Ovary (tissue), 9 donors: Measurements from ENCODE around the gene ARHGEF26. TPM values are rescaled to one million over a fixed set of nuclear protein-coding genes. Genes with fewer than 3 reads are reported as not detected.
A peak's percentile ranks its signal among the peaks of the same experiment; 100 is the strongest.

Source experiments
- DNase-seq, 5 donors: peaks; one replicate each; pipeline ENCODE4 v3.0.0-alpha.2; 2019 to 2020
- H3K27ac ChIP-seq, 2 donors: fragments of 200-600 bp; one replicate each; pipeline versions ENCODE4 v1.5.1 to v1.8.0; 2019 to 2022
- H3K27me3 ChIP-seq: fragments of 200-600 bp; one replicate; pipeline ENCODE4 v1.8.0; 2022
- H3K36me3 ChIP-seq: fragments of 200-600 bp; sonication (generic); one replicate; pipeline ENCODE4 v1.5.1; 2019
- H3K4me1 ChIP-seq: one replicate; pipeline ENCODE4 v1.8.1; 2013; ENCODE audit warnings: mild to moderate bottlenecking, moderate library complexity; ENCODE audit not compliant: insufficient read depth
- H3K4me3 ChIP-seq: fragments of 200-600 bp; sonication (generic); one replicate; pipeline ENCODE4 v1.5.1; 2017
- H3K9me3 ChIP-seq, 2 donors: fragments of 200-600 bp in 1 of 2; sonication (generic) in 1 of 2; one replicate each; pipeline versions ENCODE4 v1.5.1 to v1.8.1; 2013 to 2019; ENCODE audit warnings: mild to moderate bottlenecking in 1 of 2, moderate library complexity in 1 of 2
- CTCF ChIP-seq, 3 donors: fragments of 450-650 bp in 2 of 3; fragments of 200-600 bp in 1 of 3; IDR thresholded peaks; one replicate each; pipeline versions ENCODE4 v1.5.1 to v1.8.0; 2016 to 2022; ENCODE audit warnings: antibody characterized with exemption in 3 of 3, mild to moderate bottlenecking in 1 of 3
- EP300 ChIP-seq: sonication (generic); formaldehyde crosslinking; IDR thresholded peaks from one replicate; pipeline ENCODE4 v1.6.1; 2017; ENCODE audit warnings: antibody characterized with exemption
- POLR2A ChIP-seq: fragments of 450-650 bp; IDR thresholded peaks from one replicate; pipeline ENCODE4 v1.6.1; 2017; ENCODE audit warnings: antibody characterized with exemption, mild to moderate bottlenecking, moderate library complexity
- WGBS, 3 donors: extraction: QIAGEN DNeasy Blood & Tissue Kit in 1 of 3; methylation state at CpG; one replicate each; pipeline versions ENCODE4 v1.1.5 to v1.1.7; 2013 to 2017; 5-methylcytosine and 5-hydroxymethylcytosine counted together
- intact Hi-C, 4 donors: fragments of 100-400 bp; cut with DNase I; formaldehyde crosslinking; loops; one replicate each; pipeline versions ENCODE4 v1.11.0 to v1.15.1; 2022 to 2023
- polyA plus RNA-seq, 2 donors: library from polyadenylated mRNA; stranded (reverse); fragments of 200-250 nt in 1 of 2; fragments of 350-450 nt in 1 of 2; fragmentation: Illumina TruSeq in 1 of 2; extraction: RNeasy Lipid Tissue Mini Kit (QIAGEN cat#74804) in 1 of 2; gene quantifications; one replicate each; pipeline ENCODE4 v1.2.3, GENCODE V29; 2013 to 2014
- total RNA-seq, 7 donors: library from RNA; depleted of rRNA in 2 of 7; stranded (reverse); fragments of >200 nt in 2 of 7; fragmentation: NEBNext Ultra II Directional in 3 of 7; extraction: Animal tissue kit (Norgen Biotek cat#: 25700) in 3 of 7; gene quantifications; one replicate each; pipeline versions ENCODE4 v1.1.0 to v1.2.4, GENCODE V29; 2016 to 2023
- donor health status: DM: no; HTN: no; CAD: no; lungs with moderate emphysema.
- donor health status: DM: no; HTN: no; CAD: no.
- donor health status: Bipolar disorder and iron deficiency.
- donor health status: DM: yes; HTN: yes; CAD: no.
- donor health status: DM: no; HTN: no; CAD: no.
- donor health status: DM: yes; HTN: yes; CAD: no.

Gene ARHGEF26
- total and polyA plus RNA-seq, 9 donors, result 6.9 to 14.4 (median 11.7) TPM

DNA sequence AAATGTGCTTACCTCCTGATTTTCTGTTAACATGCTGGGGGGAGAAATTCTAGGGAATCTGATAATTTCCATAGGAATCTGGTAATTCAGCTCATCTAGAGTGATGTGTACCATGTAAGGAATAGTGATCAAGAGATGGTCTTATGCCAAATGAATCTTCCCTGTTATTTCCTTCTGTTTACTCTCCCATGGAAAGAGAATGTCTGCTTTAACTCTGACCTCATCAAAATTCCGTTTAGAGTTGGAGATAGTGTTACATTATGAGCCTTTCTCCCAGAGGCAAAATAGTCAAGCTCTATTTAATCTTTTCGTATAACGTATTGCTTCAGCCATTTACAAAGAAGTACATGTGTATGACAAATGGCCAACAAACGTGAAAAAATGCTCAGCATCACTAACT, 76.6 kb downstream of the ARHGEF26 start:
- Histone ChIP-seq H3K27ac (no peak overlapping the region), H3K4me3 (no peak overlapping the region), H3K4me1 (no peaks in the 10 kb centered on the region), H3K27me3 (no peaks in the 10 kb centered on the region), H3K36me3 (no peaks in the 10 kb centered on the region), H3K9me3 (no peaks in the 10 kb centered on the region)
- no peak for DNase-seq
- intact Hi-C loops, result no loop called here
- TF ChIP-seq POLR2A, result no peak
- TF ChIP-seq CTCF (IDR thresholded peaks at IDR 0.05), result no peak
- TF ChIP-seq EP300, result no peak
- 85 to 91% (median 86%) methylated on average over 4 of the region's 4 CpGs for WGBS, 3 donors

GRCh38 chr3:154209499-154209898, 88.3 kb downstream of the ARHGEF26 start:
- Histone ChIP-seq H3K4me3 (no peak overlapping the region), H3K36me3 (no peaks in the 10 kb centered on the region), H3K27ac (no peak overlapping the region), H3K9me3 (no peaks in the 10 kb centered on the region), H3K4me1 (no peaks in the 10 kb centered on the region), H3K27me3 (no peaks in the 10 kb centered on the region)
- DNase-seq, result no peak
- WGBS, 3 donors, result 95 to 98% (median 96%) methylated on average over 8 of the region's 8 CpGs
- intact Hi-C loops, result no loop called here
- no peak for TF ChIP-seq EP300
- TF ChIP-seq POLR2A, result no peak
- no peak for TF ChIP-seq CTCF (IDR thresholded peaks at IDR 0.05)

DNA sequence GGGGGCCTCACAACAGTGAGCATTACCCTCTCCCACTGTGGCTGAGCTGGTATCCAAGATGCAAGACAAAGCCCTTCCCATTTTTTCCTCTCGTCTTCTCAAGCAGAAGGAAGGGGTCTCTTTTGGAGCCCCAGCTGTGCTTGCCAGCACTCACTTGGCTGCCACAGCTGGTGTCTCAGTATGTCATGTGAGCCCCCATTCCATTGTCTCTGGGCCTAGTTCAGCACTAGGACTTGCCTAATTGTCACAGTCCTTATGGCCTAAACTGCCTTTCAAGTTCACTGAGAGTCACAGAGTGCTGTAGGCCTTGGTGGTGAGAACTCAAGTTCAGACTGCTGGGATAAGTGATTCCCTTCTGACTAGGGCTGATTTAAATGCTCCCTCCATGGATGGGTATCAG, 89.8 kb downstream of the ARHGEF26 start:
- no peak for TF ChIP-seq POLR2A
- TF ChIP-seq CTCF (IDR thresholded peaks at IDR 0.05), result no peak
- TF ChIP-seq EP300, result no peak
- WGBS, 3 donors, result 97 to 100% (median 100%) methylated on average over 1 of the region's 1 CpG
- H3K27ac ChIP-seq, result no peak overlapping the region
- no peaks in the 10 kb centered on the region for H3K27me3 ChIP-seq
- H3K4me1 ChIP-seq, result no peaks in the 10 kb centered on the region
- H3K36me3 ChIP-seq, result no peaks in the 10 kb centered on the region
- DNase-seq, result no peak
- no peaks in the 10 kb centered on the region for H3K9me3 ChIP-seq
- intact Hi-C loops, result no loop called here
- no peak overlapping the region for H3K4me3 ChIP-seq

DNA sequence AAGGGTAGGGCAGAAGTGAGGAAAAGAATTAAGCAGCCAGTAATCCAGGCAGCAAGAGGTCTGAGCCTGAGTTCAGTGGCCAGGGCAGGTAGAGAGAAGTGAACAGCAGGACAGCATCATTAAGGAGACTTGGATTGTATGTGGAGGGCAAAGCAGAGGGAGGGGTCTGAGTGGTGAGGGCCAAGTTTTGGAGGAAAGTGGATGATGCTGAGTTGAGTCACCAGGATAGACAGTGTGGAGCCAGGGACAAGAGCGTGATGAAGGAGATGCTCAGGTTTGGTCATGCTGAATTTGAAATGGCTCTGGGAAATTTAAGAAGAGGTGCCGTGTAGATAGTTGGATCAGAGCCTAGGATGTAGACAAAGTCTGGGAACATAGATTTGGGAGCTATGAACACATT, 93.1 kb downstream of the ARHGEF26 start:
- Histone ChIP-seq H3K4me3 (no peak overlapping the region), H3K36me3 (no peaks in the 10 kb centered on the region), H3K4me1 (no peaks in the 10 kb centered on the region), H3K9me3 (no peaks in the 10 kb centered on the region), H3K27ac (no peak overlapping the region), H3K27me3 (no peaks in the 10 kb centered on the region)
- TF ChIP-seq POLR2A (no peak), CTCF (IDR thresholded peaks at IDR 0.05) (no peak), EP300 (no peak)
- no peak for DNase-seq
- WGBS, 3 donors, result 93 to 96% (median 95%) methylated on average over 2 of the region's 2 CpGs
- intact Hi-C loops, result no loop called here

- Histone ChIP-seq H3K9me3 (no peaks in the 10 kb centered on the region), H3K4me1 (no peaks in the 10 kb centered on the region), H3K27me3 (no peaks in the 10 kb centered on the region), H3K36me3 (no peaks in the 10 kb centered on the region), H3K4me3 (no peak overlapping the region), H3K27ac (peak overlapping the region in 1 of 2 donors; percentile 30)
- 38 to 48% (median 48%) methylated on average over 6 of the region's 6 CpGs for WGBS, 3 donors
- intact Hi-C loops, result no loop called here
- no peak for DNase-seq
- TF ChIP-seq POLR2A (no peak), EP300 (no peak), CTCF (IDR thresholded peaks at IDR 0.05) (no peak)
Measured at GRCh38 chr3:154217671-154218070, 96.5 kb downstream of the ARHGEF26 start.
